T-helper 1 cell treated with Interleukin-12 subunit alpha and Interleukin-12 subunit beta and Interleukin-4 antibody, amounts not matched to agents 30 μg/mL and 1 μg/mL, for 36 hours (primary cell): Measurements from ENCODE around the gene GPX3.

ENCODE experiments used
- H3K27ac Mint-ChIP-seq: one replicate; pipeline ENCODE4 v1.8.0; 2021; ENCODE audit warnings: mild to moderate bottlenecking, mixed read lengths
- H3K27me3 Mint-ChIP-seq: one replicate; pipeline ENCODE4 v1.8.0; 2021; ENCODE audit warnings: low read depth, mixed read lengths
- H3K36me3 Mint-ChIP-seq: one replicate; pipeline ENCODE4 v1.8.0; 2021; ENCODE audit warnings: low read depth, mixed read lengths
- H3K4me1 Mint-ChIP-seq: one replicate; pipeline ENCODE4 v1.8.0; 2021; ENCODE audit warnings: low read depth, mixed read lengths
- H3K4me3 Mint-ChIP-seq: one replicate; pipeline ENCODE4 v1.8.0; 2021; ENCODE audit warnings: mild to moderate bottlenecking, moderate library complexity, mixed read lengths
- H3K9me3 Mint-ChIP-seq: one replicate; pipeline ENCODE4 v1.8.0; 2021; ENCODE audit warnings: mixed read lengths

Gene GPX3

GRCh38 chr5:151023047-151023615 lies 2.7 kb downstream of the GPX3 start:
- H3K9me3 Mint-ChIP-seq: no peaks in the 10 kb centered on the region
- H3K4me3 Mint-ChIP-seq: no peak overlapping the region
- no peak overlapping the region for H3K27ac Mint-ChIP-seq
- peaks cover 35% of the 10 kb centered on the region for H3K36me3 Mint-ChIP-seq
- peaks cover 7% of the 10 kb centered on the region for H3K27me3 Mint-ChIP-seq
- H3K4me1 Mint-ChIP-seq: peaks cover 15% of the 10 kb centered on the region

GRCh38 chr5:151023651-151024050 lies 3.3 kb downstream of the GPX3 start:
- peaks cover 40% of the 10 kb centered on the region for H3K36me3 Mint-ChIP-seq
- peaks cover 13% of the 10 kb centered on the region for H3K4me1 Mint-ChIP-seq
- H3K27me3 Mint-ChIP-seq: peaks cover 7% of the 10 kb centered on the region
- no peak overlapping the region for H3K4me3 Mint-ChIP-seq
- H3K27ac Mint-ChIP-seq: no peak overlapping the region
- H3K9me3 Mint-ChIP-seq: no peaks in the 10 kb centered on the region

- no peak overlapping the region for H3K27ac Mint-ChIP-seq
- no peaks in the 10 kb centered on the region for H3K9me3 Mint-ChIP-seq
- H3K4me3 Mint-ChIP-seq: no peak overlapping the region
- peaks cover 43% of the 10 kb centered on the region for H3K36me3 Mint-ChIP-seq
- H3K4me1 Mint-ChIP-seq: peaks cover 4% of the 10 kb centered on the region
- peaks cover 7% of the 10 kb centered on the region for H3K27me3 Mint-ChIP-seq
Observed at GRCh38 chr5:151024440-151025249, 4.3 kb downstream of the GPX3 start.

GRCh38 chr5:151025250-151025606 lies 4.8 kb downstream of the GPX3 start:
- H3K9me3 Mint-ChIP-seq: no peaks in the 10 kb centered on the region
- H3K27me3 Mint-ChIP-seq: peaks cover 7% of the 10 kb centered on the region
- H3K4me3 Mint-ChIP-seq: no peak overlapping the region
- H3K27ac Mint-ChIP-seq: no peak overlapping the region
- H3K36me3 Mint-ChIP-seq: peaks cover 44% of the 10 kb centered on the region
- H3K4me1 Mint-ChIP-seq: peaks cover 4% of the 10 kb centered on the region

GRCh38 chr5:151026088-151026487 lies 5.7 kb downstream of the GPX3 start:
- Mint-ChIP-seq H3K27ac (no peak overlapping the region), H3K9me3 (no peaks in the 10 kb centered on the region), H3K36me3 (peaks cover 45% of the 10 kb centered on the region), H3K4me1 (peaks cover under 1% of the 10 kb centered on the region), H3K4me3 (no peak overlapping the region), H3K27me3 (peaks cover 7% of the 10 kb centered on the region)

GRCh38 chr5:151026679-151027078 lies 6.3 kb downstream of the GPX3 start:
- Mint-ChIP-seq H3K36me3 (peaks cover 48% of the 10 kb centered on the region), H3K4me3 (no peak overlapping the region), H3K27me3 (peaks cover 7% of the 10 kb centered on the region), H3K4me1 (no peaks in the 10 kb centered on the region), H3K27ac (no peak overlapping the region), H3K9me3 (no peaks in the 10 kb centered on the region)

GRCh38 chr5:151027961-151028479 lies 7.6 kb downstream of the GPX3 start:
- Mint-ChIP-seq H3K9me3 (no peaks in the 10 kb centered on the region), H3K27ac (no peak overlapping the region), H3K27me3 (no peaks in the 10 kb centered on the region), H3K36me3 (peaks cover 46% of the 10 kb centered on the region), H3K4me3 (no peak overlapping the region), H3K4me1 (no peaks in the 10 kb centered on the region)

- no peak overlapping the region for H3K4me3 Mint-ChIP-seq
- no peaks in the 10 kb centered on the region for H3K4me1 Mint-ChIP-seq
- H3K27me3 Mint-ChIP-seq: no peaks in the 10 kb centered on the region
- H3K27ac Mint-ChIP-seq: no peak overlapping the region
- H3K36me3 Mint-ChIP-seq: peaks cover 50% of the 10 kb centered on the region
- H3K9me3 Mint-ChIP-seq: no peaks in the 10 kb centered on the region
Observed at GRCh38 chr5:151028717-151029116, 8.3 kb downstream of the GPX3 start.

- no peaks in the 10 kb centered on the region for H3K27me3 Mint-ChIP-seq
- H3K4me1 Mint-ChIP-seq: no peaks in the 10 kb centered on the region
- peaks cover 54% of the 10 kb centered on the region for H3K36me3 Mint-ChIP-seq
- H3K27ac Mint-ChIP-seq: no peak overlapping the region
- no peaks in the 10 kb centered on the region for H3K9me3 Mint-ChIP-seq
- H3K4me3 Mint-ChIP-seq: no peak overlapping the region
Observed at GRCh38 chr5:151029179-151030055, 9.0 kb downstream of the GPX3 start.

- Mint-ChIP-seq H3K9me3 (no peaks in the 10 kb centered on the region), H3K27ac (no peak overlapping the region), H3K36me3 (peaks cover 56% of the 10 kb centered on the region), H3K4me3 (no peak overlapping the region), H3K27me3 (no peaks in the 10 kb centered on the region), H3K4me1 (no peaks in the 10 kb centered on the region)
Observed at GRCh38 chr5:151030056-151030336, 9.6 kb downstream of the GPX3 start.

- no peak overlapping the region for H3K27ac Mint-ChIP-seq
- no peaks in the 10 kb centered on the region for H3K4me1 Mint-ChIP-seq
- peaks cover 58% of the 10 kb centered on the region for H3K36me3 Mint-ChIP-seq
- H3K27me3 Mint-ChIP-seq: no peaks in the 10 kb centered on the region
- no peak overlapping the region for H3K4me3 Mint-ChIP-seq
- H3K9me3 Mint-ChIP-seq: no peaks in the 10 kb centered on the region
Observed at GRCh38 chr5:151030379-151030778, 10.0 kb downstream of the GPX3 start.

GRCh38 chr5:151031554-151031953 lies 11.2 kb downstream of the GPX3 start:
- H3K36me3 Mint-ChIP-seq: peaks cover 61% of the 10 kb centered on the region
- H3K4me3 Mint-ChIP-seq: no peak overlapping the region
- H3K4me1 Mint-ChIP-seq: no peaks in the 10 kb centered on the region
- H3K27me3 Mint-ChIP-seq: no peaks in the 10 kb centered on the region
- no peaks in the 10 kb centered on the region for H3K9me3 Mint-ChIP-seq
- H3K27ac Mint-ChIP-seq: no peak overlapping the region

- no peak overlapping the region for H3K27ac Mint-ChIP-seq
- H3K27me3 Mint-ChIP-seq: no peaks in the 10 kb centered on the region
- H3K4me1 Mint-ChIP-seq: peaks cover 3% of the 10 kb centered on the region
- H3K36me3 Mint-ChIP-seq: peaks cover 60% of the 10 kb centered on the region
- no peaks in the 10 kb centered on the region for H3K9me3 Mint-ChIP-seq
- no peak overlapping the region for H3K4me3 Mint-ChIP-seq
Observed at GRCh38 chr5:151033217-151033934, 13.0 kb downstream of the GPX3 start.
